ENCODE results near the gene LPCAT1.

LPCAT1 gene

DNA sequence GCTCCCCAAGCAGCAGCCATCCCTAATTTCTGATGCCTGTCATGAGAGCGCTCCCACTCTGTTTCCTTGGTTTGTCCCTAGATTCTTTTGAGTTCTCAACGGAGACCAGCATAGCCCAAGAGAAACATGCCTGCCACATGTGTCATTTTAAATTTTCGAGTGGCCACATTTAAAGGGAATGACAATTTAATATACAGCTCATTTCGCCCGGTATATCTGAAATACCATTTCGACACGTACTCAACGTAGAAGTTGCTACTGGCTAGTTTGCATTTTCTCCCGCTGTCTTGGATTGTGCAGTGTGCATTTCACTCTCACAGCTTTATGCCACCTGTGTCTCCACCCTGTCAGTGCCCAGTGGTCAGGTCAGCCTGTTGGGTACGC lies 21.0 kb downstream of the LPCAT1 start:
- no peak for TF ChIP-seq CTCF (IDR thresholded peaks at IDR 0.05; ENCODE audit: low read depth, low read length)
- no peak overlapping the region for H3K4me3 ChIP-seq (ENCODE audit: low read depth, low read length)
- no peak for DNase-seq (ENCODE audit: low read depth, low spot score)
- in situ Hi-C loops (cut with HindIII; ENCODE audit: low sequenced_read_pairs): no loop called here

DNA sequence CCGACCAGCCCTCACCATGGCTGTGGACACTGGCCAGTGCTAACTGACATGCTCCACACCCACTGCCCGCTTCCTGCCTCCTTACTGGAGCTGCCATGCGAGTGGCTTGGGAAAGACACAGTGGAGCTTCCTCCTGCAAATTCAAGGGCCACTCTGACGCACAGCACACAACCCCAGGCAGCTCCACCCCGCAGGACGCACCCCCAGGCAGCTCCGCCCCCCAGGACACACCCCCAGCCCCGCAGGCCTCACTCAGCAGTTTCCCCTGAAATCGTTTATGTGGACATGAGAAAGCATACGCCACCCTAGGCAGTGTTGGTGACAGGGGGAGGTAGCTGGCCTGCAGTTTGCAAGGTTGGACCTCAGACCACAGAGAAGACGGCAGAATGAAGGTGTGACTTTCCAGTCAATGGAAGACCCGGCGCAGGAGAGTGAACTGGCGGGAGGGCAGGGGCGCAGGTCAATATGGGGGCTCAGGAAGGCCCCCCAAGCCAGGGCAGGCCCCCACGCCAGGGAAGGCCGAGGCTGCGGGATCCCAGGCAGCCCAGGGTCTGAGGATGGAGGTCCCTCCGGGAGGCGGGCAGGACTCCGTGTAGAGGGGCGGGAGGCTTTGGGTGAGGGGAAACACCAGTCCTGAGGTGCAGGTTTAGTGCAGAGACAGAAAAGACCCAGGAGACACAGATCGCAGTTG lies 21.6 kb downstream of the LPCAT1 start:
- H3K4me3 ChIP-seq (ENCODE audit: low read depth, low read length): no peak overlapping the region
- in situ Hi-C loops (cut with HindIII; ENCODE audit: low sequenced_read_pairs): no loop called here
- TF ChIP-seq CTCF (IDR thresholded peaks at IDR 0.05; ENCODE audit: low read depth, low read length): no peak
- no peak for DNase-seq (ENCODE audit: low read depth, low spot score)

DNA sequence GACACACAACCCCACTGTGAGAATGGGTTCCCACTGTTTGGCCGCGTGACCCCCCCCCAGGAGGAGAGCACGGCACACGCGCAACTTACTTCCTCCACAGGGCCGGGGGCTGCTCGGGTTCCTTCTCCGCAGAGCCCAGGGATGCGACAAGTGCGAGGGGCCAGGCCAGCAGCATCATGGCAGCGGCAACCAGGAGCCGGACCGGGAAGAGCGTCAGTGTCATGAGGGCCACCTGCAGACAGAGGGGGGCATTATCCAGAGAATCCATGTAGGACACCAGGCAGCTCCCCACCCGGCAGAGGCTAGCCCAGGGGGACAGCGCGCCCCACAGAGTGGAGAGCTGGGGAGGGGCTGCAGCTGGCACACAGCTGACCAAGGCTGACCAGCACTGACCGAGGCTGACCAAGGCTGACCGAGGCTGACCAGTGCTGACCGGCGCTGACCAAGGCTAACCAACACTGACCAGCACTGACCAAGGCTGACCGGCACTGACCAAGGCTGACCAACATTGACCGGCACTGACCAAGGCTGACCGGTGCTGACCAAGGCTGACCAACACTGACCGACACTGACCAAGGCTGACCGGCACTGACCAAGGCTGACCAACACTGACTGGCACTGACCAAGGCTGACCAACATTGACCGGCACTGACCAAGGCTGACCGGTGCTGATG lies 22.3 kb downstream of the LPCAT1 start:
- no peak for DNase-seq (ENCODE audit: low read depth, low spot score)
- TF ChIP-seq CTCF (IDR thresholded peaks at IDR 0.05; ENCODE audit: low read depth, low read length): no peak
- H3K4me3 ChIP-seq (ENCODE audit: low read depth, low read length): no peak overlapping the region
- in situ Hi-C loops (cut with HindIII; ENCODE audit: low sequenced_read_pairs): no loop called here

DNA sequence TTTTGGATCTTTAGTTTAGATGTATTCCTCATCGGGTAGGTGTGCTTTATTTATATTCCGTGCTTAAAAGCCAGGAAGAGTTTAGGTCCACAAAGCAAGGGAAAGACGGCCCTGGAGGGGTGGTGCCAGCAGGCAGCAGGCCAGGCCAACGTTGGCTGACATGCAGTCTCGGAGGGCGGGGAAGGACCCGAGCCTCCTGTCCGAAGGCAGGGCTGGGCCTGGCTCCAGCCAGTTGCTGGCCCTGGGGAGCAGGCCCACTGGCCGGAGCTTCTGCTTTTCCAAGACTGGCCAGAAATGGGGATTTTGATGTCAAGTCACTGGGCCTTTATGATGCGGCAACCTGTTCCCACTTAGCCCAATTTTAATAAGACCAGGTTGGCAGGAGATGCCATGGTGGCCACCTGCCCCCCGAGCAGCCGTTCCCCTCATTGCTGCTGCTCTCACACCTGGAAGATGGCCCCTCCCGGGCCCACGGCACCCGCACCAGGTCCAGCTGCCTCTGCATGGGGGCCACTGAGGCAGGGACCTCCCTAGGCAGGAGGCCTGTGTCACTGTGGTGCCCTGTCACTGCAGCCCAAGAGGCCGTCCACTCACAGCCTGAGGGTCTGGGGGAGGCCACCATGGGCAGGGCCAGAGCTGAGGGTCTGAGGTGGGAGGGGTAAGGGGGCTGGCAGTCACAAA lies 23.2 kb downstream of the LPCAT1 start:
- in situ Hi-C loops (cut with HindIII; ENCODE audit: low sequenced_read_pairs): no loop called here
- DNase-seq (ENCODE audit: low read depth, low spot score): no peak
- no peak for TF ChIP-seq CTCF (IDR thresholded peaks at IDR 0.05; ENCODE audit: low read depth, low read length)
- H3K4me3 ChIP-seq (ENCODE audit: low read depth, low read length): no peak overlapping the region

GRCh38 chr5:1499851-1500250 lies 23.9 kb downstream of the LPCAT1 start:
- no peak for TF ChIP-seq CTCF (IDR thresholded peaks at IDR 0.05; ENCODE audit: low read depth, low read length)
- DNase-seq (ENCODE audit: low read depth, low spot score): no peak
- in situ Hi-C loops (cut with HindIII; ENCODE audit: low sequenced_read_pairs): no loop called here
- H3K4me3 ChIP-seq (ENCODE audit: low read depth, low read length): no peak overlapping the region

GRCh38 chr5:1498623-1499416 lies 24.9 kb downstream of the LPCAT1 start:
- DNase-seq (ENCODE audit: low read depth, low spot score): no peak
- H3K4me3 ChIP-seq (ENCODE audit: low read depth, low read length): no peak overlapping the region
- in situ Hi-C loops (cut with HindIII; ENCODE audit: low sequenced_read_pairs): no loop called here
- TF ChIP-seq CTCF (IDR thresholded peaks at IDR 0.05; ENCODE audit: low read depth, low read length): no peak
